ENCODE results near the gene RAB39A. TPM values are rescaled to one million over a fixed set of nuclear protein-coding genes. Genes with fewer than 3 reads are reported as not detected.

Gene RAB39A
- total and polyA plus RNA-seq, 9 of the 15 experiments (the other 6 are each of a cell fraction or from before 2014, with no cell fraction given) = not detected

DNA sequence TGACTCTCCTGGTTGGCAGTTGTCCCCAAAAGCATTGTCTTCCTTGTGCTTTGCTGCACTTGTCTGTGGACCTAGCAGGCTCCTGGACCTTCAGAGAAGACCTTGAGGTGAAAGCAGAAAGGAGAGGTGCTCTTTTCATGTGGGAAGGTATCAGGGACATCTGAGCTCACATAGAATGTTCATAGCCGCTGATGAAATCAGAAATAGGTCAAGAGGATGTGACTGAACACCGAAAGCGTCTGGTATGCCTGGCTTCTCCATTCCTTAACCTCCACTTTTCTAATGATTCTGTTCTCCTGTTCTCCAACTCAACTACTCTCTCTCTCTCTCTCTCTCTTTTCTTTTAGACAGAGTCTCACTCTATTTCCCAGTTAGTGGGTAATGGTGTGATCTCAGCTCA lies 74.2 kb downstream of the RAB39A start:
- Histone ChIP-seq H2AFZ (ENCODE audit: low read depth, low read length) (no peak overlapping the region), H3K9me1 (ENCODE audit: control insufficient read depth, insufficient read depth, low read length) (no peaks in the 10 kb centered on the region), H3K4me1 (replicated peaks in 1 of 2; ENCODE audit: control insufficient read depth in 2 of 2, insufficient read depth in 2 of 2, low read length in 2 of 2) (no peaks in the 10 kb centered on the region), H3K4me2 (ENCODE audit: insufficient read depth, low read length) (no peak overlapping the region), H4K20me1 (replicated peaks; ENCODE audit: control insufficient read depth, insufficient read depth, low read length) (no peaks in the 10 kb centered on the region), H3K9me3 (replicated peaks; ENCODE audit: control insufficient read depth, insufficient read depth, low read depth, low read length) (no peaks in the 10 kb centered on the region), H3K9ac (ENCODE audit: insufficient read depth in 1 of 2, low read depth in 2 of 2, low read length in 2 of 2) (no peak overlapping the region), H3K4me3 (no peak overlapping the region), H3K36me3 (ENCODE audit: control insufficient read depth, insufficient read depth, low read length) (no peaks in the 10 kb centered on the region), H3K79me2 (ENCODE audit: control insufficient read depth, insufficient read depth, low read length) (no peaks in the 10 kb centered on the region), H3K27me3 (ENCODE audit: control insufficient read depth in 2 of 2, insufficient read depth in 2 of 2, low read length in 2 of 2) (no peaks in the 10 kb centered on the region), H3K27ac (ENCODE audit: extremely low read depth, low read depth, low read length) (no peak overlapping the region)
- DNase-seq (ENCODE audit: extremely low read depth in 1 of 4, low spot score in 3 of 4) (no peak), ATAC-seq (no peak), FAIRE-seq (no peak)
- BruUV-seq (replicated peaks) = no TSS peak
- ChIA-PET CTCF (ENCODE audit: low intra/inter-chr PET ratio) (no interaction called here), POLR2A (no interaction called here)
- TF ChIP-seq FIP1L1 (IDR thresholded peaks at IDR 0.05; ENCODE audit: low read depth, low read length, poor library complexity, severe bottlenecking) (no peak), GTF2A2 (tag; IDR thresholded peaks at IDR 0.05) (no peak), POLR2A (conservative IDR thresholded peaks at IDR 0.05) (no peak), YY1 (IDR thresholded peaks at IDR 0.05; ENCODE audit: borderline replicate concordance in 1 of 3, control insufficient read depth in 1 of 3, extremely low read depth in 1 of 3, insufficient read depth in 3 of 3, insufficient read length in 1 of 3, insufficient replicate concordance in 2 of 3, low read depth in 1 of 3, low read length in 2 of 3) (no peak)
- TF ChIP-seq, protein P1, sequence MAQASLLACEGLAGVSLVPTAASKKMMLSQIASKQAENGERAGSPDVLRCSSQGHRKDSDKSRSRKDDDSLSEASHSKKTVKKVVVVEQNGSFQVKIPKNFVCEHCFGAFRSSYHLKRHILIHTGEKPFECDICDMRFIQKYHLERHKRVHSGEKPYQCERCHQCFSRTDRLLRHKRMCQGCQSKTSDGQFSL (CRISPR knock-in tag; IDR thresholded peaks at IDR 0.05) = no peak
- TF ChIP-seq, protein P1 (tag; IDR thresholded peaks at IDR 0.05) = no peak
- TF ChIP-seq, protein P2, sequence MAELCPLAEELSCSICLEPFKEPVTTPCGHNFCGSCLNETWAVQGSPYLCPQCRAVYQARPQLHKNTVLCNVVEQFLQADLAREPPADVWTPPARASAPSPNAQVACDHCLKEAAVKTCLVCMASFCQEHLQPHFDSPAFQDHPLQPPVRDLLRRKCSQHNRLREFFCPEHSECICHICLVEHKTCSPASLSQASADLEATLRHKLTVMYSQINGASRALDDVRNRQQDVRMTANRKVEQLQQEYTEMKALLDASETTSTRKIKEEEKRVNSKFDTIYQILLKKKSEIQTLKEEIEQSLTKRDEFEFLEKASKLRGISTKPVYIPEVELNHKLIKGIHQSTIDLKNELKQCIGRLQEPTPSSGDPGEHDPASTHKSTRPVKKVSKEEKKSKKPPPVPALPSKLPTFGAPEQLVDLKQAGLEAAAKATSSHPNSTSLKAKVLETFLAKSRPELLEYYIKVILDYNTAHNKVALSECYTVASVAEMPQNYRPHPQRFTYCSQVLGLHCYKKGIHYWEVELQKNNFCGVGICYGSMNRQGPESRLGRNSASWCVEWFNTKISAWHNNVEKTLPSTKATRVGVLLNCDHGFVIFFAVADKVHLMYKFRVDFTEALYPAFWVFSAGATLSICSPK (IDR thresholded peaks at IDR 0.05; ENCODE audit: borderline replicate concordance) = no peak
- intact Hi-C loops (cut with micrococcal nuclease) (loop anchor here (5.0 kb wide), 1 partner anchor 120 kb away; the partner anchor contains the start of gene ACAT1), in situ Hi-C loops (cut with MboI) (loop anchor here (10.0 kb wide), 1 partner anchor 652 kb away; no protein-coding TSS in a partner anchor)
- WGBS (ENCODE audit: insufficient coverage, low coverage, missing lambda C conversion rate) = 13% methylated on average over 3 of the region's 3 CpGs
